SH-SY5Y (cell line): ENCODE measurements around the gene FSTL4.

Source experiments
- GATA2 ChIP-seq: IDR thresholded peaks from 2 replicates; pipeline ENCODE4 v1.6.1; 2011; ENCODE audit warnings: mild to moderate bottlenecking, low read depth, low read length
- GATA3 ChIP-seq: IDR thresholded peaks from 2 replicates; pipeline ENCODE4 v1.6.1; 2011; ENCODE audit warnings: low read depth, mild to moderate bottlenecking, low read length, moderate library complexity

DNA sequence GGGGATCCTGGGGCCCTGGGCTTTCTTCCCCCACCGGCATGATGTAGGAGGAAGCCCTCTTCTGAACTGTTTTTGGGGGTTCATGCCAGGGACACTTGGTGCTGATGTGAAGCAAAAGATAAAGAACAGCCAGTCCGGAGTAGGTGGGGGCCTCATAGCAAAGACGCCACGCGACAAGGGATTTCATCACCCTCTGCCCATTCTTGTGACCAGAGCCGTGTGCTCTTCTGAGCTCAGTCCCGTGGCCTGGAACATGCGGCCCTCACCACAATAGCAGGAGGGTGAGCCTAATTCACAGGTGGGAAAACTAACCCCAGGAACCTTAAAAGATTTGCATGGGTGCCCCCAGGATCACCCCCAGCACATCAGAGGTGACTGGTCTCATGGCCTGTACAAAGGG, 334.6 kb downstream of the FSTL4 start:
- TF ChIP-seq GATA3 (no peak), GATA2 (no peak)
